K562 (cell line): Measurements from ENCODE around the gene NUP153. TPM values are rescaled to one million over a fixed set of nuclear protein-coding genes. Genes with fewer than 3 reads are reported as not detected.
A peak's percentile ranks its signal among the peaks of the same experiment; 100 is the strongest.

Experiments used
- ATAC-seq: fragments of 200-7000 bp; cut with Tn5 transposase; 3 replicates; pipeline ENCODE4 v1.9.1; 2020; ENCODE audit warnings: moderate library complexity
- BruUV-seq: library from RNA; stranded (reverse); fragments of 400-500 nt; replicated peaks from 2 replicates; lab custom pipeline; 2021; lab: Mats Ljungman, UMichigan
- CTCF ChIA-PET: fragments of 300-600 bp; formaldehyde crosslinking; extraction: SDS; loops from one replicate; lab custom pipeline; 2021; ENCODE audit warnings: low intra/inter-chr PET ratio; lab: Yijun Ruan, JAX
- POLR2A ChIA-PET: fragments of 300-600, 350-650 bp; sonication (Branson Sonifier 250); formaldehyde crosslinking; extraction: SDS; loops from one replicate; lab custom pipeline; 2021; ENCODE audit warnings: antibody characterized with exemption, inconsistent platforms; lab: Yijun Ruan, JAX
- DNase-seq, 4 experiments: peaks; one replicate each; pipeline versions ENCODE4 v3.0.0 to v3.0.0-alpha.2; 2011 to 2018; ENCODE audit warnings: low spot score in 3 of 4, mixed read lengths in 3 of 4; ENCODE audit errors: extremely low read depth in 1 of 4
- FAIRE-seq: peaks from 2 replicates; lab custom pipeline; 2011; peaks lifted over from hg19 to GRCh38; lab: Jason Lieb, UNC
- H2AFZ ChIP-seq: 2 replicates; pipeline ENCODE4 v1.6.0; 2011; ENCODE audit warnings: low read depth, low read length, control low read depth, inconsistent platforms
- H3K27ac ChIP-seq: fragments of 200-600 bp; 3 replicates; pipeline ENCODE4 v1.8.0; 2011; ENCODE audit warnings: low read depth, mild to moderate bottlenecking, control low read depth, inconsistent platforms, low read length, moderate library complexity, mixed read lengths; ENCODE audit errors: extremely low read depth
- H3K27me3 ChIP-seq, 2 experiments: fragments of 300-600 bp in 1 of 2; 2 replicates in 1 of 2; 3 replicates in 1 of 2; pipeline versions ENCODE4 v1.6.0 to v1.8.0; 2011; ENCODE audit warnings: inconsistent platforms in 2 of 2, low read length in 2 of 2, mild to moderate bottlenecking in 1 of 2, mixed read lengths in 1 of 2, moderate library complexity in 1 of 2; ENCODE audit not compliant: control insufficient read depth in 2 of 2, insufficient read depth in 2 of 2
- H3K36me3 ChIP-seq: fragments of 300-600 bp; 3 replicates; pipeline ENCODE4 v1.8.0; 2011; ENCODE audit warnings: mild to moderate bottlenecking, low read length, inconsistent platforms; ENCODE audit not compliant: control insufficient read depth, insufficient read depth
- H3K4me1 ChIP-seq, 2 experiments: fragments of 200-600 bp in 1 of 2; replicated peaks in 1 of 2; 2 replicates in 1 of 2; 3 replicates in 1 of 2; pipeline versions ENCODE4 v1.5.1 to v1.8.0; 2011; ENCODE audit warnings: inconsistent platforms in 2 of 2, low read length in 2 of 2, mild to moderate bottlenecking in 1 of 2, mixed read lengths in 1 of 2, moderate library complexity in 1 of 2; ENCODE audit not compliant: control insufficient read depth in 2 of 2, insufficient read depth in 2 of 2
- H3K4me2 ChIP-seq: 2 replicates; pipeline ENCODE4 v1.6.1; 2011; ENCODE audit warnings: low read length, control low read depth, inconsistent platforms, mixed read lengths; ENCODE audit not compliant: insufficient read depth
- H3K4me3 ChIP-seq: fragments of 200-600 bp; sonication (generic), shearing (Covaris generic); 2 replicates; pipeline ENCODE4 v1.5.1; 2016; ENCODE audit warnings: control low read depth, inconsistent platforms
- H3K79me2 ChIP-seq: fragments of 200-600 bp; 3 replicates; pipeline ENCODE4 v1.8.0; 2011; ENCODE audit warnings: low read length, inconsistent platforms; ENCODE audit not compliant: control insufficient read depth, insufficient read depth
- H3K9ac ChIP-seq, 2 experiments: 2 replicates each; pipeline versions ENCODE4 v1.6.0 to v1.6.1; 2011; ENCODE audit warnings: low read depth in 2 of 2, low read length in 2 of 2, control low read depth in 1 of 2, inconsistent platforms in 1 of 2, mild to moderate bottlenecking in 1 of 2, mixed read lengths in 1 of 2; ENCODE audit not compliant: insufficient read depth in 1 of 2
- H3K9me1 ChIP-seq: one replicate; pipeline ENCODE4 v1.6.0; 2011; ENCODE audit warnings: inconsistent platforms, mild to moderate bottlenecking, low read length, moderate library complexity; ENCODE audit not compliant: control insufficient read depth, insufficient read depth
- H3K9me3 ChIP-seq: replicated peaks from 2 replicates; pipeline ENCODE4 v1.5.1; 2011; ENCODE audit warnings: low read depth, low read length, inconsistent platforms; ENCODE audit not compliant: control insufficient read depth, insufficient read depth
- H4K20me1 ChIP-seq: replicated peaks from 2 replicates; pipeline ENCODE4 v1.6.1; 2011; ENCODE audit warnings: low read length, inconsistent platforms, mixed read lengths; ENCODE audit not compliant: control insufficient read depth, insufficient read depth
- ATF2 ChIP-seq: sonication (generic); formaldehyde crosslinking; IDR thresholded peaks from 2 replicates; pipeline ENCODE4 v1.8.1; 2022; ENCODE audit warnings: missing genetic modification reagents
- CCNT2 ChIP-seq: IDR thresholded peaks from 2 replicates; pipeline ENCODE4 v1.6.1; 2011; ENCODE audit warnings: borderline replicate concordance, low read depth, mild to moderate bottlenecking, moderate library complexity, mixed read lengths, low read length; ENCODE audit not compliant: insufficient read length; ENCODE audit errors: extremely low read depth
- CREB3 ChIP-seq: fragments of 450-650 bp; conservative IDR thresholded peaks from 2 replicates; pipeline ENCODE4 v1.6.1; 2016; ENCODE audit warnings: missing genetic modification characterization, low read depth, mild to moderate bottlenecking, missing compliant biosample characterization, moderate library complexity
- CREB3L1 ChIP-seq: fragments of 450-650 bp; IDR thresholded peaks from 2 replicates; pipeline ENCODE4 v1.6.1; 2014; ENCODE audit warnings: low read depth, mild to moderate bottlenecking, moderate library complexity, borderline replicate concordance
- CREM ChIP-seq: IDR thresholded peaks from 2 replicates; pipeline ENCODE4 v1.6.1; 2014; ENCODE audit warnings: antibody characterized with exemption, low read depth
- HDGF ChIP-seq: fragments of 450-650 bp; IDR thresholded peaks from 2 replicates; pipeline ENCODE4 v1.6.1; 2016
- MAFF ChIP-seq: IDR thresholded peaks from 2 replicates; pipeline ENCODE4 v1.6.1; 2012; ENCODE audit warnings: low read length, improper control_type of control experiment
- MXD1 ChIP-seq: fragments of 250-450 bp; sonication (Bioruptor Pico); IDR thresholded peaks from 2 replicates; pipeline ENCODE4 v1.8.0; 2021; ENCODE audit warnings: borderline replicate concordance, mild to moderate bottlenecking, moderate library complexity; ENCODE audit not compliant: poor library complexity, severe bottlenecking
- NFE2 ChIP-seq: IDR thresholded peaks from 2 replicates; pipeline ENCODE4 v1.6.1; 2014; ENCODE audit warnings: antibody characterized with exemption, low read depth
- PCBP1 ChIP-seq: fragments of 200-400 bp; formaldehyde crosslinking; IDR thresholded peaks from 2 replicates; pipeline ENCODE4 v1.6.1; 2018; ENCODE audit warnings: mild to moderate bottlenecking, low read depth, low read length; ENCODE audit not compliant: poor library complexity, severe bottlenecking
- ZKSCAN3 ChIP-seq: fragments of 250-450 bp; sonication (Bioruptor Pico); IDR thresholded peaks from 2 replicates; pipeline ENCODE4 v1.4.0; 2020
- ZNF239 ChIP-seq: fragments of 250-450 bp; sonication (Bioruptor Pico); IDR thresholded peaks from 2 replicates; pipeline ENCODE4 v1.4.0; 2020; ENCODE audit warnings: mild to moderate bottlenecking
- ZNF3 ChIP-seq: fragments of 250-450 bp; sonication (Bioruptor Pico); IDR thresholded peaks from 2 replicates; pipeline ENCODE4 v1.5.0; 2021; ENCODE audit warnings: mild to moderate bottlenecking, moderate library complexity
- ZNF316 ChIP-seq: fragments of 450-650 bp; IDR thresholded peaks from 2 replicates; pipeline ENCODE4 v1.6.1; 2016
- ZNF449 ChIP-seq: fragments of 250-450 bp; sonication (Bioruptor Pico); IDR thresholded peaks from 2 replicates; pipeline ENCODE4 v1.8.0; 2022; ENCODE audit warnings: moderate library complexity, mild to moderate bottlenecking, inconsistent platforms
- ZNF551 ChIP-seq: fragments of 250-450 bp; sonication (Bioruptor Pico); IDR thresholded peaks from 2 replicates; pipeline ENCODE4 v1.5.0; 2021; ENCODE audit warnings: mild to moderate bottlenecking, moderate library complexity
- ZNF830 ChIP-seq: fragments of 250-450 bp; sonication (Bioruptor Pico); IDR thresholded peaks from 2 replicates; pipeline ENCODE4 v1.5.0; 2021; ENCODE audit warnings: mild to moderate bottlenecking
- in situ Hi-C: fragments of 300-500 bp; cut with MboI; formaldehyde crosslinking; loops from 4 replicates; pipeline ENCODE4 v1.15.0; 2018; ENCODE audit warnings: inconsistent platforms, mixed read lengths
- intact Hi-C: fragments of 100-400 bp; cut with micrococcal nuclease; formaldehyde crosslinking; loops from 2 replicates; pipeline ENCODE4 v1.14.2; 2022
- polyA plus RNA-seq, 8 experiments: library from polyadenylated mRNA; depleted of rRNA in 4 of 8; stranded (reverse) in 5 of 8; unstranded in 3 of 8; fragments of >200 nt; fragmentation: Nextera tagmentation in 2 of 8; fragmentation: Illumina TruSeq in 1 of 8; extraction: Ambion mirVana in 2 of 8; extraction: Trizol in 1 of 8; gene quantifications; 2 replicates each; pipeline versions ENCODE4 v1.2.1 to v1.2.3, GENCODE V29; 2011 to 2014; ENCODE audit warnings: inconsistent platforms in 1 of 8, missing spikeins in 1 of 8
- total RNA-seq, 7 experiments: library from RNA; depleted of rRNA in 6 of 7; stranded (reverse); fragments of >200 nt in 6 of 7; fragmentation: Illumina TruSeq in 2 of 7; extraction: Trizol in 2 of 7; gene quantifications; 2 replicates each; pipeline versions ENCODE4 v1.2.1 to v1.2.3, GENCODE V29; 2011 to 2021; ENCODE audit warnings: low replicate concordance in 1 of 7

NUP153 gene
- total and polyA plus RNA-seq, 9 of the 15 experiments (the other 6 are each of a cell fraction or from before 2014, with no cell fraction given): 21.9 to 110 (median 84.8) TPM

- H3K4me2 ChIP-seq: peak overlapping the region; percentile 63
- peak overlapping the region; percentile 88 for H3K27ac ChIP-seq
- FAIRE-seq (no peak), DNase-seq (peak in 1 of 4 experiments; percentile 54), ATAC-seq (peak; percentile 48)
- CTCF ChIA-PET: no interaction called here
- no peak overlapping the region for H3K4me3 ChIP-seq
- no peaks in the 10 kb centered on the region for H3K27me3 ChIP-seq
- POLR2A ChIA-PET: interaction anchor here (0.6 to 4.5 kb wide), 9 partner anchors 9 to 180 kb away, joined by 3 to 49 read pairs (median 5); no protein-coding TSS in a partner anchor
- intact Hi-C loops: no loop called here
- no peaks in the 10 kb centered on the region for H3K36me3 ChIP-seq
- H2AFZ ChIP-seq: peak overlapping the region; percentile 90
- TSS peak; percentile 66 for BruUV-seq
- in situ Hi-C loops: no loop called here
- H3K9me1 ChIP-seq: no peaks in the 10 kb centered on the region
- H3K4me1 ChIP-seq: peaks cover 6 to 33% of the 10 kb centered on the region in 2 experiments
- H3K79me2 ChIP-seq: no peaks in the 10 kb centered on the region
- no peaks in the 10 kb centered on the region for H3K9me3 ChIP-seq
- H4K20me1 ChIP-seq: no peaks in the 10 kb centered on the region
- peak overlapping the region in 1 of 2 experiments; percentile 67; a peak in 2 of 4 replicates for H3K9ac ChIP-seq
- TF ChIP-seq ZNF551 (CRISPR knock-in tag) (no peak), CCNT2 (no peak), CREM (0 out of 2 replicates have a peak, but pooled peaks have one; percentile 36), ZNF3 (CRISPR knock-in tag) (no peak), ATF2 (no peak), PCBP1 (no peak), HDGF (no peak), ZNF830 (CRISPR knock-in tag) (no peak), ZKSCAN3 (CRISPR knock-in tag) (no peak), ZNF239 (CRISPR knock-in tag) (no peak), MXD1 (CRISPR knock-in tag) (no peak), CREB3L1 (no peak), CREB3 (tag) (no peak), ZNF449 (CRISPR knock-in tag) (peak; percentile 61; the same call in 1 of the 2 replicates), MAFF (0 out of 2 replicates have a peak, but pooled peaks have one; percentile 13), NFE2 (no peak), ZNF316 (peak; percentile 92)
Measured at GRCh38 chr6:17714177-17714576, 7.5 kb upstream of the NUP153 start.
